HEK293 (cell line): ENCODE measurements around the gene THEM4.
"Not testable (repeated sequence)": the region's sequence is repeated elsewhere in the genome, so short reads cannot be mapped to it uniquely, and the experiment has no call there.

Source experiments
- CTCF ChIA-PET: fragments of 350-600 bp; formaldehyde crosslinking; extraction: SDS; loops from one replicate; lab custom pipeline; 2021; ENCODE audit warnings: antibody characterized with exemption; lab: Yijun Ruan, JAX
- POLR2A ChIA-PET: fragments of 300-600 bp; formaldehyde crosslinking; extraction: SDS; loops from one replicate; lab custom pipeline; 2020; ENCODE audit warnings: antibody characterized with exemption, inconsistent platforms; lab: Yijun Ruan, JAX
- H3K27ac ChIP-seq: fragments of 200-500 bp; sonication (Bioruptor generic); 2 replicates; pipeline ENCODE4 v1.5.1; 2014; ENCODE audit warnings: low read depth, low read length, control low read depth, inconsistent platforms; ENCODE audit errors: extremely low read depth
- H3K36me3 ChIP-seq, 2 experiments: fragments of 200-500 bp in 1 of 2; sonication (Bioruptor generic) in 1 of 2; 1 replicate in 1 of 2; 2 replicates in 1 of 2; pipeline ENCODE4 v1.5.1; 2014 to 2017; ENCODE audit warnings: inconsistent platforms in 2 of 2, low read length in 2 of 2; ENCODE audit not compliant: control insufficient read depth in 2 of 2, insufficient read depth in 1 of 2
- H3K4me1 ChIP-seq: fragments of 200-500 bp; sonication (Bioruptor generic); 2 replicates; pipeline ENCODE4 v1.5.1; 2014; ENCODE audit warnings: mild to moderate bottlenecking, low read length, inconsistent platforms; ENCODE audit not compliant: control insufficient read depth, insufficient read depth
- H3K4me3 ChIP-seq: 2 replicates; pipeline ENCODE4 v1.5.1; 2011; ENCODE audit warnings: low read depth, mild to moderate bottlenecking, control low read depth, low read length, moderate library complexity
- H3K9me3 ChIP-seq: fragments of 200-500 bp; sonication (Bioruptor generic); 2 replicates; pipeline ENCODE4 v1.5.1; 2014; ENCODE audit warnings: low read depth, low read length, inconsistent platforms; ENCODE audit not compliant: control insufficient read depth, insufficient read depth
- GLIS2 ChIP-seq: fragments of 450-650 bp; formaldehyde crosslinking; IDR thresholded peaks from 2 replicates; pipeline ENCODE4 v1.5.1; 2016; ENCODE audit warnings: missing biosample characterization, missing genetic modification characterization
- HOXD13 ChIP-seq: sonication (generic); formaldehyde crosslinking; IDR thresholded peaks from 2 replicates; pipeline ENCODE4 v1.8.0; 2022; ENCODE audit warnings: missing genetic modification reagents, borderline replicate concordance
- IKZF3 ChIP-seq: fragments of 450-650 bp; IDR thresholded peaks from 2 replicates; pipeline ENCODE4 v1.5.0; 2018; ENCODE audit warnings: missing biosample characterization, mild to moderate bottlenecking, missing genetic modification characterization, moderate library complexity
- KLF9 ChIP-seq: fragments of 450-650 bp; formaldehyde crosslinking; IDR thresholded peaks from 2 replicates; pipeline ENCODE4 v1.5.1; 2016; ENCODE audit warnings: missing biosample characterization, missing genetic modification characterization, low read depth
- MYNN ChIP-seq: fragments of 450-650 bp; formaldehyde crosslinking; IDR thresholded peaks from 2 replicates; pipeline ENCODE4 v1.5.1; 2016; ENCODE audit warnings: missing biosample characterization, missing genetic modification characterization, borderline replicate concordance
- OSR2 ChIP-seq: fragments of 450-650 bp; formaldehyde crosslinking; IDR thresholded peaks from 2 replicates; pipeline ENCODE4 v1.5.1; 2016; ENCODE audit warnings: missing biosample characterization, missing genetic modification characterization
- SP2 ChIP-seq: fragments of 450-650 bp; formaldehyde crosslinking; IDR thresholded peaks from 2 replicates; pipeline ENCODE4 v1.5.1; 2016; ENCODE audit warnings: missing biosample characterization, missing genetic modification characterization
- SP7 ChIP-seq: fragments of 450-650 bp; formaldehyde crosslinking; IDR thresholded peaks from 2 replicates; pipeline ENCODE4 v1.5.1; 2016; ENCODE audit warnings: missing biosample characterization, missing genetic modification characterization
- YY2 ChIP-seq: fragments of 450-650 bp; formaldehyde crosslinking; IDR thresholded peaks from 2 replicates; pipeline ENCODE4 v1.5.1; 2016; ENCODE audit warnings: missing biosample characterization, missing genetic modification characterization
- ZBTB6 ChIP-seq: fragments of 450-650 bp; formaldehyde crosslinking; IDR thresholded peaks from 2 replicates; pipeline ENCODE4 v1.5.1; 2017; ENCODE audit warnings: missing biosample characterization, missing genetic modification characterization
- ZFP41 ChIP-seq: fragments of 450-650 bp; formaldehyde crosslinking; IDR thresholded peaks from 2 replicates; pipeline ENCODE4 v1.5.1; 2016; ENCODE audit warnings: missing biosample characterization, missing genetic modification characterization, borderline replicate concordance
- ZNF132 ChIP-seq: fragments of 450-650 bp; formaldehyde crosslinking; IDR thresholded peaks from 2 replicates; pipeline ENCODE4 v1.5.1; 2017; ENCODE audit warnings: missing biosample characterization, missing genetic modification characterization, borderline replicate concordance
- ZNF148 ChIP-seq: fragments of 450-650 bp; formaldehyde crosslinking; IDR thresholded peaks from 2 replicates; pipeline ENCODE4 v1.5.0; 2017; ENCODE audit warnings: missing biosample characterization, missing genetic modification characterization, borderline replicate concordance
- ZNF16 ChIP-seq: fragments of 450-650 bp; formaldehyde crosslinking; IDR thresholded peaks from 2 replicates; pipeline ENCODE4 v1.5.1; 2016; ENCODE audit warnings: low read depth, missing biosample characterization, missing genetic modification characterization
- ZNF2 ChIP-seq: fragments of 450-650 bp; formaldehyde crosslinking; IDR thresholded peaks from 2 replicates; pipeline ENCODE4 v1.5.1; 2016; ENCODE audit warnings: missing biosample characterization, missing genetic modification characterization
- ZNF221 ChIP-seq: fragments of 450-650 bp; formaldehyde crosslinking; IDR thresholded peaks from 2 replicates; pipeline ENCODE4 v1.5.1; 2017; ENCODE audit warnings: missing biosample characterization, missing genetic modification characterization, borderline replicate concordance
- ZNF248 ChIP-seq: fragments of 450-650 bp; formaldehyde crosslinking; IDR thresholded peaks from 2 replicates; pipeline ENCODE4 v1.5.1; 2017; ENCODE audit warnings: missing biosample characterization, missing genetic modification characterization
- ZNF391 ChIP-seq: fragments of 450-650 bp; formaldehyde crosslinking; IDR thresholded peaks from 2 replicates; pipeline ENCODE4 v1.5.1; 2016; ENCODE audit warnings: low read depth, missing biosample characterization, missing genetic modification characterization, borderline replicate concordance
- ZNF473 ChIP-seq: fragments of 450-650 bp; formaldehyde crosslinking; IDR thresholded peaks from 2 replicates; pipeline ENCODE4 v1.5.1; 2017; ENCODE audit warnings: missing biosample characterization, missing genetic modification characterization
- ZNF514 ChIP-seq: fragments of 450-650 bp; formaldehyde crosslinking; IDR thresholded peaks from 2 replicates; pipeline ENCODE4 v1.5.1; 2016; ENCODE audit warnings: missing biosample characterization, missing genetic modification characterization
- ZNF521 ChIP-seq: fragments of 450-650 bp; formaldehyde crosslinking; IDR thresholded peaks from 2 replicates; pipeline ENCODE4 v1.5.1; 2017; ENCODE audit warnings: missing biosample characterization, mild to moderate bottlenecking, missing genetic modification characterization
- ZNF621 ChIP-seq: fragments of 450-650 bp; formaldehyde crosslinking; IDR thresholded peaks from 2 replicates; pipeline ENCODE4 v1.5.1; 2017; ENCODE audit warnings: missing biosample characterization, missing genetic modification characterization
- ZNF645 ChIP-seq: fragments of 450-650 bp; formaldehyde crosslinking; IDR thresholded peaks from 2 replicates; pipeline ENCODE4; 2016; ENCODE audit warnings: missing biosample characterization, missing genetic modification characterization
- ZNF837 ChIP-seq: fragments of 450-650 bp; formaldehyde crosslinking; IDR thresholded peaks from 2 replicates; pipeline ENCODE4 v1.5.1; 2016; ENCODE audit warnings: missing biosample characterization, missing genetic modification characterization
- ZSCAN16 ChIP-seq: fragments of 450-650 bp; formaldehyde crosslinking; IDR thresholded peaks from 2 replicates; pipeline ENCODE4 v1.5.1; 2016; ENCODE audit warnings: missing biosample characterization, missing genetic modification characterization
- TF ChIP-seq, protein P1 (sequence below): fragments of 450-650 bp; formaldehyde crosslinking; IDR thresholded peaks from 2 replicates; pipeline ENCODE4 v1.5.1; 2016; ENCODE audit warnings: missing biosample characterization, missing genetic modification characterization, low read depth
- TF ChIP-seq, protein P2 (sequence below): fragments of 450-650 bp; formaldehyde crosslinking; optimal IDR thresholded peaks from 2 replicates; pipeline ENCODE3; 2016; ENCODE audit warnings: missing biosample characterization, mild to moderate bottlenecking, missing genetic modification characterization

The THEM4 gene

DNA sequence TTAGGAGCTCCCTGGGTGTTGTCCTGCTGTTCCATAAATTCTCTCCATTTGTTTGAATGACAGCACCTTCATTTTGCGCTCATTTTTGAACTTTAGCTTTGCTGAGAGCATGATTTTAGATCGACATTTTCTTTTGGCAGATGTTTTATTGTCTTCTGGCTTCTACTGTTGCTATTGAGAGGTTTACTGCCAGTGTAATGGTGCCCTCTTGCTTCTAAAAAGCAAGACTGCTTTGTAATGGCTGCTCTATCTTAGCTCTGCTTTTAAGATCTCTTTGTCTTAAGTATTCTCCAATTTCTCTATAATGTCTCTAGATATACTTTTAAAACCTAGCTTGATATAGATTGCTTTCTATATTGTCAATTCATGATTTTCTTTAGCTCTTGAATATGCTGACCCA, 27.8 kb downstream of the THEM4 start (continued):
- TF ChIP-seq IKZF3 (tag by site-specific recombination) (no peak), GLIS2 (no peak), MYNN (tag by site-specific recombination) (no peak), ZNF837 (tag by site-specific recombination) (no peak), ZNF132 (no peak), ZBTB6 (tag by site-specific recombination) (no peak)
- TF ChIP-seq, protein P1, sequence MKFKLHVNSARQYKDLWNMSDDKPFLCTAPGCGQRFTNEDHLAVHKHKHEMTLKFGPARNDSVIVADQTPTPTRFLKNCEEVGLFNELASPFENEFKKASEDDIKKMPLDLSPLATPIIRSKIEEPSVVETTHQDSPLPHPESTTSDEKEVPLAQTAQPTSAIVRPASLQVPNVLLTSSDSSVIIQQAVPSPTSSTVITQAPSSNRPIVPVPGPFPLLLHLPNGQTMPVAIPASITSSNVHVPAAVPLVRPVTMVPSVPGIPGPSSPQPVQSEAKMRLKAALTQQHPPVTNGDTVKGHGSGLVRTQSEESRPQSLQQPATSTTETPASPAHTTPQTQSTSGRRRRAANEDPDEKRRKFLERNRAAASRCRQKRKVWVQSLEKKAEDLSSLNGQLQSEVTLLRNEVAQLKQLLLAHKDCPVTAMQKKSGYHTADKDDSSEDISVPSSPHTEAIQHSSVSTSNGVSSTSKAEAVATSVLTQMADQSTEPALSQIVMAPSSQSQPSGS (tag by site-specific recombination) = no peak

- Histone ChIP-seq H3K4me3 (no peak overlapping the region), H3K27ac (no peak overlapping the region), H3K9me3 (no peaks in the 10 kb centered on the region), H3K4me1 (no peaks in the 10 kb centered on the region), H3K36me3 (peaks cover 0 to 42% of the 10 kb centered on the region in 2 experiments; a peak in 2 of 3 replicates)
- TF ChIP-seq ZSCAN16 = no peak
- no peak for TF ChIP-seq ZNF16 (tag by site-specific recombination)
- no peak for TF ChIP-seq YY2 (tag by site-specific recombination)
- TF ChIP-seq ZNF248 = no peak
- TF ChIP-seq, protein P2, sequence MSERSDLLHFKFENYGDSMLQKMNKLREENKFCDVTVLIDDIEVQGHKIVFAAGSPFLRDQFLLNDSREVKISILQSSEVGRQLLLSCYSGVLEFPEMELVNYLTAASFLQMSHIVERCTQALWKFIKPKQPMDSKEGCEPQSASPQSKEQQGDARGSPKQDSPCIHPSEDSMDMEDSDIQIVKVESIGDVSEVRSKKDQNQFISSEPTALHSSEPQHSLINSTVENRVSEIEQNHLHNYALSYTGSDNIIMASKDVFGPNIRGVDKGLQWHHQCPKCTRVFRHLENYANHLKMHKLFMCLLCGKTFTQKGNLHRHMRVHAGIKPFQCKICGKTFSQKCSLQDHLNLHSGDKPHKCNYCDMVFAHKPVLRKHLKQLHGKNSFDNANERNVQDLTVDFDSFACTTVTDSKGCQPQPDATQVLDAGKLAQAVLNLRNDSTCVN (tag by site-specific recombination) = no peak
- TF ChIP-seq ZNF621 (tag by site-specific recombination) = no peak
- no peak for TF ChIP-seq ZNF148 (tag by site-specific recombination)
- TF ChIP-seq ZNF473 (tag by site-specific recombination) = no peak
- no peak for TF ChIP-seq ZFP41 (tag by site-specific recombination)
- TF ChIP-seq OSR2 = no peak
- TF ChIP-seq SP2 (tag by site-specific recombination) = no peak
- TF ChIP-seq ZNF645 (tag by site-specific recombination) = no peak
- TF ChIP-seq ZNF521 (tag by site-specific recombination) = no peak
- no peak for TF ChIP-seq ZNF2 (tag by site-specific recombination)
- TF ChIP-seq HOXD13 (CRISPR knock-in tag) = no peak
- TF ChIP-seq SP7 (tag by site-specific recombination) = no peak
- no peak for TF ChIP-seq ZNF221 (tag by site-specific recombination)
- TF ChIP-seq ZNF514 (tag by site-specific recombination) = no peak
- no peak for TF ChIP-seq KLF9
- no peak for TF ChIP-seq ZNF391 (tag by site-specific recombination)
- POLR2A ChIA-PET = no interaction called here
- CTCF ChIA-PET = interaction anchor here (0.6 to 1.9 kb wide), 2 partner anchors 13 to 548 kb away, joined by 5 to 9 read pairs; partner anchors contain the start of gene PI4KB
These were observed 33.8 kb downstream of the THEM4 start for GRCh38 chr1:151875419-151876097.

DNA sequence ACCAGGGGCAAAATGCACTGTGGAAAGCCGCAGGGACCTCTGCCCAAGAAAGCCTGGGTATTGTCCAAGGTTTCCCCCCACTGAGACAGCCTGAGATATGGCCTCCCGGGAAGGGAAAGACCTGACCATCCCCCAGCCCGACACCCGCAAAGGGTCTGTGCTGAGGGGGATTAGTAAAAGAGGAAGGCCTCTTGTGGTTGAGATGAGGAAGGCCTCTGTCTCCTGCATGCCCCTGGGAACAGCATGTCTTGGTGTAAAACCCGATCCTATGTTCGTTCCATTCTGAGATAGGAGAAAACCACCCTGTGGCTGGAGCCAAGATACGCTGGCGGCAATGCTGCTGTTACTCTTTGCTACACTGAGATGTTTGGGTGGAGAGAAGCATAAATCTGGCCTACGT, 36.5 kb downstream of the THEM4 start:
- H3K9me3 ChIP-seq, CTCF ChIA-PET, POLR2A ChIA-PET, H3K27ac ChIP-seq, H3K4me1 ChIP-seq, H3K4me3 ChIP-seq: not testable (repeated sequence)
- H3K36me3 ChIP-seq = peaks cover 0 to 39% of the 10 kb centered on the region in 2 experiments; a peak in 2 of 3 replicates
